Spleen (tissue), 11 donors: ENCODE measurements around the gene CDC14B. TPM values are rescaled to one million over a fixed set of nuclear protein-coding genes. Genes with fewer than 3 reads are reported as not detected.

Experiments
- DNase-seq: peaks from one replicate; pipeline ENCODE4 v3.0.0-alpha.2; 2020
- H3K27ac ChIP-seq, 8 donors: fragments of 200-600 bp; sonication (generic) in 7 of 8; 1 replicate in 4 of 8; 2 replicates in 4 of 8; pipeline versions ENCODE4 v1.5.0 to v1.8.0; 2016 to 2021; ENCODE audit warnings: inconsistent platforms in 4 of 8, mild to moderate bottlenecking in 4 of 8, moderate library complexity in 1 of 8
- H3K27me3 ChIP-seq, 7 donors: fragments of 200-600 bp; sonication (generic) in 6 of 7; replicated peaks in 1 of 7; 1 replicate in 4 of 7; 2 replicates in 3 of 7; pipeline versions ENCODE4 v1.5.0 to v1.8.0; 2016 to 2021; ENCODE audit warnings: inconsistent platforms in 3 of 7, mild to moderate bottlenecking in 1 of 7
- H3K36me3 ChIP-seq, 6 donors: fragments of 200-600 bp; sonication (generic) in 5 of 6; 1 replicate in 4 of 6; 2 replicates in 2 of 6; pipeline versions ENCODE4 v1.5.0 to v1.8.0; 2016 to 2021; ENCODE audit warnings: inconsistent platforms in 2 of 6
- H3K4me1 ChIP-seq, 6 donors: fragments of 200-600 bp; sonication (generic) in 5 of 6; 1 replicate in 3 of 6; 2 replicates in 3 of 6; pipeline versions ENCODE4 v1.5.0 to v1.8.0; 2016 to 2021; ENCODE audit warnings: inconsistent platforms in 3 of 6
- H3K4me3 ChIP-seq, 8 donors: fragments of 200-600 bp; sonication (generic) in 7 of 8; 1 replicate in 4 of 8; 2 replicates in 4 of 8; pipeline versions ENCODE4 v1.5.0 to v1.8.0; 2016 to 2021; ENCODE audit warnings: inconsistent platforms in 4 of 8, mild to moderate bottlenecking in 4 of 8, moderate library complexity in 2 of 8
- H3K9me3 ChIP-seq, 8 donors: fragments of 200-600 bp; sonication (generic) in 7 of 8; 1 replicate in 4 of 8; 2 replicates in 4 of 8; pipeline versions ENCODE4 v1.5.0 to v1.8.0; 2016 to 2021; ENCODE audit warnings: inconsistent platforms in 4 of 8
- POLR2A ChIP-seq, 3 donors: fragments of 450-650 bp; IDR thresholded peaks; one replicate each; pipeline ENCODE4 v1.5.1; 2017; ENCODE audit warnings: antibody characterized with exemption in 3 of 3, mild to moderate bottlenecking in 1 of 3
- POLR2AphosphoS5 ChIP-seq, 3 donors: sonication (generic); formaldehyde crosslinking; IDR thresholded peaks; one replicate each; pipeline ENCODE4 v1.5.1; 2017; ENCODE audit warnings: antibody characterized with exemption in 3 of 3
- WGBS, 5 donors: extraction: QIAGEN DNeasy Blood & Tissue Kit in 3 of 5; methylation state at CpG; one replicate each; pipeline versions ENCODE4 v1.1.5 to v1.1.7; 2013 to 2018; 5-methylcytosine and 5-hydroxymethylcytosine counted together
- intact Hi-C: fragments of 100-400 bp; cut with DNase I; formaldehyde crosslinking; loops from one replicate; pipeline ENCODE4 v1.15.0; 2023; ENCODE audit warnings: low total_unique reads
- polyA plus RNA-seq, 3 donors: library from polyadenylated mRNA; stranded (reverse); fragments of 200-250 nt; gene quantifications; one replicate each; pipeline ENCODE4 v1.2.1, GENCODE V29; 2013
- total RNA-seq, 7 donors: library from RNA; depleted of rRNA in 3 of 7; stranded (reverse); fragments of >200 nt in 3 of 7; fragmentation: NEBNext Ultra II Directional in 4 of 7; extraction: Animal tissue kit (Norgen Biotek cat#: 25700) in 4 of 7; gene quantifications; one replicate each; pipeline versions ENCODE4 v1.1.0 to v1.2.1, GENCODE V29; 2016 to 2021
- TF ChIP-seq, protein P1 (sequence below), 11 experiments: fragments of 200-600 bp in 7 of 11; fragments of 450-650 bp in 4 of 11; sonication (generic) in 4 of 11; IDR thresholded peaks in 8 of 11; conservative IDR thresholded peaks in 3 of 11; 1 replicate in 7 of 11; 2 replicates in 4 of 11; pipeline versions ENCODE4 v1.4.0 to v1.8.0; 2016 to 2021; ENCODE audit warnings: antibody characterized with exemption in 11 of 11, inconsistent platforms in 4 of 11, mild to moderate bottlenecking in 1 of 11
- donor health status: healthy with polysubstance abuse.
- donor health status: DM: no; HTN: no; CAD: no; lungs with moderate emphysema.
- donor health status: DM: no; HTN: no; CAD: no.
- donor health status: Bipolar disorder and iron deficiency.
- donor health status: healthy.
- donor health status: DM: no; HTN: no; CAD: no.
- donor health status: DM: yes; HTN: yes; CAD: no.

CDC14B gene
- total and polyA plus RNA-seq, 10 donors, result 1.3 to 10.0 (median 5.8) TPM

- intact Hi-C loops, result no loop called here
- 85 to 88% (median 86%) methylated on average over 6 of the region's 6 CpGs for WGBS, 5 donors
Measured at GRCh38 chr9:96626912-96627311, 7.3 kb upstream of the CDC14B start.

DNA sequence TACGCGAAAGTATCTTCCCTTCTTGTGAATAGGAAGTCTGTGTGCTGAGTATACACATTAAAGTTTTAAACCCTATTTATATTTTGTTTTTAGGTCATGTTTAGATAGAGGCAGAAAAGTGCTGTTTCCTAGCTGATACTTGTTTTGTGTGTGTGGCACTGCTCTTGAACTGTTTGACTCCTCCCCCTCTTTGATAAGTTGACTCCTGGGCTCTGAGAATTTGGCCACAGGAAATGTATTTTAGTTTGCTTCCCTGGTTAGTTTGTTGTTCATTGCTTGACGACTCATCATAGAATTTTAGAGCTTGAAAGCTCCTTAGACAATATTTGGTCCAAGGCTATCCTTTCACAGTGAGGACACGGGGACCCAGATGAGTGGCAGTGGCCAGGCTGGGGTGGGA is 2.0 kb upstream of the CDC14B start:
- intact Hi-C loops, result no loop called here
- Histone ChIP-seq H3K9me3 (no peaks in the 10 kb centered on the region), H3K27me3 (peaks cover 0 to 61% (median 29%) of the 10 kb centered on the region in 7 donors), H3K27ac (no peak overlapping the region), H3K36me3 (no peaks in the 10 kb centered on the region), H3K4me3 (no peak overlapping the region), H3K4me1 (peaks cover 0 to 23% (median 17%) of the 10 kb centered on the region in 6 donors)
- no peak for TF ChIP-seq POLR2AphosphoS5 (IDR thresholded peaks at IDR 0.05)
- TF ChIP-seq, protein P1, sequence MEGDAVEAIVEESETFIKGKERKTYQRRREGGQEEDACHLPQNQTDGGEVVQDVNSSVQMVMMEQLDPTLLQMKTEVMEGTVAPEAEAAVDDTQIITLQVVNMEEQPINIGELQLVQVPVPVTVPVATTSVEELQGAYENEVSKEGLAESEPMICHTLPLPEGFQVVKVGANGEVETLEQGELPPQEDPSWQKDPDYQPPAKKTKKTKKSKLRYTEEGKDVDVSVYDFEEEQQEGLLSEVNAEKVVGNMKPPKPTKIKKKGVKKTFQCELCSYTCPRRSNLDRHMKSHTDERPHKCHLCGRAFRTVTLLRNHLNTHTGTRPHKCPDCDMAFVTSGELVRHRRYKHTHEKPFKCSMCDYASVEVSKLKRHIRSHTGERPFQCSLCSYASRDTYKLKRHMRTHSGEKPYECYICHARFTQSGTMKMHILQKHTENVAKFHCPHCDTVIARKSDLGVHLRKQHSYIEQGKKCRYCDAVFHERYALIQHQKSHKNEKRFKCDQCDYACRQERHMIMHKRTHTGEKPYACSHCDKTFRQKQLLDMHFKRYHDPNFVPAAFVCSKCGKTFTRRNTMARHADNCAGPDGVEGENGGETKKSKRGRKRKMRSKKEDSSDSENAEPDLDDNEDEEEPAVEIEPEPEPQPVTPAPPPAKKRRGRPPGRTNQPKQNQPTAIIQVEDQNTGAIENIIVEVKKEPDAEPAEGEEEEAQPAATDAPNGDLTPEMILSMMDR (IDR thresholded peaks at IDR 0.05 in 8 of 11, conservative IDR thresholded peaks at IDR 0.05 in 3 of 11), result no peak
- no peak for TF ChIP-seq POLR2A (IDR thresholded peaks at IDR 0.05)
- DNase-seq, result no peak
- 66 to 75% (median 69%) methylated on average over 4 of the region's 4 CpGs for WGBS, 5 donors

More at GRCh38 chr9:96626912-96627311, 7.3 kb upstream of the CDC14B start:
- Histone ChIP-seq H3K27me3 (peaks cover 0 to 37% (median 2%) of the 10 kb centered on the region in 7 donors), H3K9me3 (no peaks in the 10 kb centered on the region), H3K4me1 (no peaks in the 10 kb centered on the region), H3K36me3 (no peaks in the 10 kb centered on the region), H3K4me3 (no peak overlapping the region), H3K27ac (no peak overlapping the region)
- TF ChIP-seq POLR2A (IDR thresholded peaks at IDR 0.05) (no peak), POLR2AphosphoS5 (IDR thresholded peaks at IDR 0.05) (no peak)
- TF ChIP-seq, protein P1 (IDR thresholded peaks at IDR 0.05 in 8 of 11, conservative IDR thresholded peaks at IDR 0.05 in 3 of 11), result no peak
- no peak for DNase-seq

DNA sequence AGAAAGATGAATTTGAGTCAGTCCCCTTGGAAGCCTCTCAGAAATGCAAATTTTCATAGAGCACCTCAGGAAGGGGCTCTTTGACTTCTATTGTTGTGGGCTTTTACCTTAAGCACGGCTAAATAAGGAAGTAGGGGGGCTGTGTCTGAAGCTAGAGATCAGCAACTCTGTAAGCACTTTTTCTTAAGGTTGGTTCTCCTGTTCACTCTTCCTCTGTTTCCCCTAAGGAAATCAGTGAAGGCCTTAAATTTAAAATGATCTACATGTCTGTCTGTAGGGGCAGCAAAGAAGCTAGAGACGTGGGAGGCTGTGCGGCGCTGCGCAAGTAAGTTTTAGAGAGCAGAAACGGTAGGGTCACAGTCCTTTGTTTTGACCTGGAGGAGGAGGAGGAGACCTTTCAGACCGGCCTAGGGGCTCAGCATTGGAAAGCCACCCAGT is 1.2 kb upstream of the CDC14B start:
- TF ChIP-seq POLR2A (IDR thresholded peaks at IDR 0.05), result no peak
- TF ChIP-seq POLR2AphosphoS5 (IDR thresholded peaks at IDR 0.05), result no peak
- TF ChIP-seq, protein P1 (IDR thresholded peaks at IDR 0.05 in 8 of 11, conservative IDR thresholded peaks at IDR 0.05 in 3 of 11), result no peak
- 34 to 46% (median 43%) methylated on average over 7 of the region's 7 CpGs for WGBS, 5 donors
- no peaks in the 10 kb centered on the region for H3K36me3 ChIP-seq

DNA sequence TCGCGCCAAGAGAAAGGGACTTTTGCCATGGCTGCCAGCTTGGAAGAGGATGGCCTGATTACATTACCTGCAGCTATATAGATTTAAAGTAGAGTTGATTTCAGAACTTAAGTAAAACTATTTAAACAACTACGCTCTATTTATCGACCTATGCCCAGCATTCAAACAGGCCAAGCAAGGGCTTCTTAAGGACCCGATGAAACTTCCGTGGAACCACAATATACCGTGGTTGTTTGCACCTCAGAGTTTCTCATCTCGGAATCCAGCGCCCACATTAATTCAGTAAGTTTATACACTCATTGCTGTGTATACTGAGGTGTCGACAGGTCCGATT is 505 bp upstream of the CDC14B start:
- H3K27ac ChIP-seq, result no peak overlapping the region
- no peaks in the 10 kb centered on the region for H3K36me3 ChIP-seq
- H3K4me3 ChIP-seq, result peak overlapping the region in 6 of 8 donors; percentile 46 to 79 (median 52)
- TF ChIP-seq POLR2A (IDR thresholded peaks at IDR 0.05) (no peak), POLR2AphosphoS5 (IDR thresholded peaks at IDR 0.05) (no peak)
- TF ChIP-seq, protein P1 (IDR thresholded peaks at IDR 0.05 in 8 of 11, conservative IDR thresholded peaks at IDR 0.05 in 3 of 11), result no peak
- H3K9me3 ChIP-seq, result no peaks in the 10 kb centered on the region
- peaks cover 0 to 23% (median 17%) of the 10 kb centered on the region in 6 donors for H3K4me1 ChIP-seq
- intact Hi-C loops, result no loop called here
- 58 to 68% (median 67%) methylated on average over 11 of the region's 11 CpGs for WGBS, 5 donors
- DNase-seq, result no peak
- peaks cover 0 to 73% (median 29%) of the 10 kb centered on the region in 7 donors for H3K27me3 ChIP-seq

More for the DNA sequence above, 1.2 kb upstream of the CDC14B start:
- DNase-seq, result no peak
- H3K9me3 ChIP-seq, result no peaks in the 10 kb centered on the region
- intact Hi-C loops, result no loop called here
- no peak overlapping the region for H3K27ac ChIP-seq
- no peak overlapping the region for H3K4me3 ChIP-seq
- H3K27me3 ChIP-seq, result peaks cover 0 to 68% (median 29%) of the 10 kb centered on the region in 7 donors
- H3K4me1 ChIP-seq, result peaks cover 0 to 23% (median 17%) of the 10 kb centered on the region in 6 donors
